HG03097 (cell line): Measurements from ENCODE around the gene DNAH17.
"Not testable (repeated sequence)": the region's sequence is repeated elsewhere in the genome, so short reads cannot be mapped to it uniquely, and the experiment has no call there.

Source experiments
- ATAC-seq: cut with Tn5 transposase; IDR thresholded peaks from one replicate; pipeline ENCODE4 v1.9.1; 2021; ENCODE audit not compliant: unreplicated experiment, low FRiP score

The DNAH17 gene

GRCh38 chr17:78484271-78485246, 92.6 kb downstream of the DNAH17 start:
- peak; percentile 63 for ATAC-seq

- ATAC-seq: no peak
Observed at GRCh38 chr17:78479369-78479768, 97.8 kb downstream of the DNAH17 start.

GRCh38 chr17:78478757-78479297, 98.4 kb downstream of the DNAH17 start:
- no peak for ATAC-seq

- no peak for ATAC-seq
Observed at GRCh38 chr17:78477913-78478756, 99.1 kb downstream of the DNAH17 start.

- ATAC-seq: no peak
Observed at GRCh38 chr17:78476973-78477372, 100.2 kb downstream of the DNAH17 start.

- ATAC-seq: no peak
Observed at GRCh38 chr17:78476149-78476548, 101.0 kb downstream of the DNAH17 start.

- peak; percentile 14 for ATAC-seq
Observed at GRCh38 chr17:78475211-78475610, 102.0 kb downstream of the DNAH17 start.

GRCh38 chr17:78474614-78475146, 102.5 kb downstream of the DNAH17 start:
- ATAC-seq: peak; percentile 56

GRCh38 chr17:78473951-78474613, 103.1 kb downstream of the DNAH17 start:
- ATAC-seq: no peak

GRCh38 chr17:78472035-78472905, 104.9 kb downstream of the DNAH17 start:
- ATAC-seq: no peak

- ATAC-seq: no peak
Observed at GRCh38 chr17:78471635-78472034, 105.6 kb downstream of the DNAH17 start.

GRCh38 chr17:78469443-78469842, 107.8 kb downstream of the DNAH17 start:
- no peak for ATAC-seq

GRCh38 chr17:78468366-78468765, 108.8 kb downstream of the DNAH17 start:
- ATAC-seq: no peak

GRCh38 chr17:78466786-78467715, 110.1 kb downstream of the DNAH17 start:
- no peak for ATAC-seq

GRCh38 chr17:78466109-78466785, 110.9 kb downstream of the DNAH17 start:
- not testable (repeated sequence) for ATAC-seq

- ATAC-seq: no peak
Observed at GRCh38 chr17:78462148-78462547, 115.0 kb downstream of the DNAH17 start.

- no peak for ATAC-seq
Observed at GRCh38 chr17:78461799-78462053, 115.5 kb downstream of the DNAH17 start.
